Islet precursor cell (in vitro differentiated cells): Measurements from ENCODE around the gene LRP3.
"Not testable (repeated sequence)": the region's sequence is repeated elsewhere in the genome, so short reads cannot be mapped to it uniquely, and the experiment has no call there.

ENCODE experiments used
- DNase-seq: peaks from one replicate; pipeline ENCODE4 v3.0.0-alpha.2; 2018

The LRP3 gene

GRCh38 chr19:33193865-33194362 is at the start of gene LRP3:
LRP3 (plus strand) TSS chr19:33194330; CDS start chr19:33194786, 456 bp downstream.
- no peak for DNase-seq

GRCh38 chr19:33146209-33146608 is 47.9 kb upstream of the LRP3 start:
- DNase-seq, result no peak

GRCh38 chr19:33147538-33147937 is 46.6 kb upstream of the LRP3 start:
- DNase-seq, result no peak

GRCh38 chr19:33150852-33151518 is 43.1 kb upstream of the LRP3 start:
- DNase-seq, result no peak

GRCh38 chr19:33152176-33152575 is 42.0 kb upstream of the LRP3 start:
- DNase-seq, result no peak

GRCh38 chr19:33152625-33153024 is 41.5 kb upstream of the LRP3 start:
- not testable (repeated sequence) for DNase-seq

- DNase-seq, result not testable (repeated sequence)
These were observed 39.8 kb upstream of the LRP3 start for GRCh38 chr19:33154313-33154712.

- no peak for DNase-seq
These were observed 37.8 kb upstream of the LRP3 start for GRCh38 chr19:33156334-33156733.

- no peak for DNase-seq
These were observed 36.2 kb upstream of the LRP3 start for GRCh38 chr19:33157906-33158305.

GRCh38 chr19:33158365-33158764 is 35.8 kb upstream of the LRP3 start:
- DNase-seq, result no peak

- no peak for DNase-seq
These were observed 35.0 kb upstream of the LRP3 start for GRCh38 chr19:33159149-33159548.

GRCh38 chr19:33159893-33160292 is 34.2 kb upstream of the LRP3 start:
- no peak for DNase-seq

- DNase-seq, result no peak
These were observed 32.9 kb upstream of the LRP3 start for GRCh38 chr19:33161201-33161600.

GRCh38 chr19:33163481-33163880 is 30.6 kb upstream of the LRP3 start:
- no peak for DNase-seq

- not testable (repeated sequence) for DNase-seq
These were observed 28.1 kb upstream of the LRP3 start for GRCh38 chr19:33166037-33166436.

GRCh38 chr19:33167438-33167837 is 26.7 kb upstream of the LRP3 start:
- DNase-seq, result no peak

GRCh38 chr19:33168528-33168927 is 25.6 kb upstream of the LRP3 start:
- DNase-seq, result no peak

- no peak for DNase-seq
These were observed 22.8 kb upstream of the LRP3 start for GRCh38 chr19:33171222-33171795.

- no peak for DNase-seq
These were observed 22.2 kb upstream of the LRP3 start for GRCh38 chr19:33171916-33172359.

- DNase-seq, result no peak
These were observed 19.9 kb upstream of the LRP3 start for GRCh38 chr19:33174186-33174585.

GRCh38 chr19:33175156-33175782 is 18.9 kb upstream of the LRP3 start:
- DNase-seq, result no peak

- DNase-seq, result peak; percentile 82
These were observed 18.1 kb upstream of the LRP3 start for GRCh38 chr19:33175886-33176669.
